Suprapubic skin (tissue), 4 donors: ENCODE results near the gene ABHD17A.
"Not testable (repeated sequence)": the region's sequence is repeated elsewhere in the genome, so short reads cannot be mapped to it uniquely, and the experiment has no call there.

Experiments
- POLR2A ChIP-seq, 2 donors: fragments of 450-650 bp; IDR thresholded peaks; one replicate each; pipeline ENCODE4 v1.6.1; 2017; ENCODE audit warnings: antibody characterized with exemption in 2 of 2, mild to moderate bottlenecking in 2 of 2, moderate library complexity in 2 of 2
- POLR2AphosphoS5 ChIP-seq, 3 donors: sonication (generic); formaldehyde crosslinking; IDR thresholded peaks; one replicate each; pipeline ENCODE4 v1.6.1; 2017; ENCODE audit warnings: antibody characterized with exemption in 3 of 3
- TF ChIP-seq, protein P1 (sequence below), 2 donors: fragments of 200-600 bp in 1 of 2; fragments of 450-650 bp in 1 of 2; sonication (generic) in 1 of 2; IDR thresholded peaks; one replicate each; pipeline ENCODE4 v1.5.1; 2016 to 2019; ENCODE audit warnings: antibody characterized with exemption in 2 of 2, mild to moderate bottlenecking in 1 of 2, moderate library complexity in 1 of 2

DNA sequence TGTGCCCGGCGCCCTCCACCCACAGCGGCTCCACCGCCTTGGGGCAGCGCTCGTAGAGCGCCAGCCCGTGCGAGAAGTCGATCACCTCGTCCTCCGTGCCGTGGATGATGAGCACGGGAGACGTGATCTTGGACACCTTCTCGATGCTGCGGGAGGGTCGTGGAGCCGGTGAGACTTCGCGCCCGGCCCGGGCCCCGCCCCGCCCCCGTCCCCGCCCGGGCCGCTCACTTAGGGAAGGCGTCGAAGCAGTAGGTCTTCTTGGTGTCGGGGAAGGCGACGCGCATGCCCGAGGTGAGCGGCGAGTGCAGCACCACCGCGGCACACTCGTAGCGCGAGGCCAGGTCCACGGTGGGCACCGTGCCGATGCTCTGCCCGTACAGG lies 8.0 kb downstream of the ABHD17A start:
- TF ChIP-seq, protein P1, sequence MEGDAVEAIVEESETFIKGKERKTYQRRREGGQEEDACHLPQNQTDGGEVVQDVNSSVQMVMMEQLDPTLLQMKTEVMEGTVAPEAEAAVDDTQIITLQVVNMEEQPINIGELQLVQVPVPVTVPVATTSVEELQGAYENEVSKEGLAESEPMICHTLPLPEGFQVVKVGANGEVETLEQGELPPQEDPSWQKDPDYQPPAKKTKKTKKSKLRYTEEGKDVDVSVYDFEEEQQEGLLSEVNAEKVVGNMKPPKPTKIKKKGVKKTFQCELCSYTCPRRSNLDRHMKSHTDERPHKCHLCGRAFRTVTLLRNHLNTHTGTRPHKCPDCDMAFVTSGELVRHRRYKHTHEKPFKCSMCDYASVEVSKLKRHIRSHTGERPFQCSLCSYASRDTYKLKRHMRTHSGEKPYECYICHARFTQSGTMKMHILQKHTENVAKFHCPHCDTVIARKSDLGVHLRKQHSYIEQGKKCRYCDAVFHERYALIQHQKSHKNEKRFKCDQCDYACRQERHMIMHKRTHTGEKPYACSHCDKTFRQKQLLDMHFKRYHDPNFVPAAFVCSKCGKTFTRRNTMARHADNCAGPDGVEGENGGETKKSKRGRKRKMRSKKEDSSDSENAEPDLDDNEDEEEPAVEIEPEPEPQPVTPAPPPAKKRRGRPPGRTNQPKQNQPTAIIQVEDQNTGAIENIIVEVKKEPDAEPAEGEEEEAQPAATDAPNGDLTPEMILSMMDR (IDR thresholded peaks at IDR 0.05), result not testable (repeated sequence)
- not testable (repeated sequence) for TF ChIP-seq POLR2AphosphoS5, POLR2A (IDR thresholded peaks at IDR 0.05)
